ENCODE measurements around the gene TFB2M. TPM values are rescaled to one million over a fixed set of nuclear protein-coding genes. Genes with fewer than 3 reads are reported as not detected.

TFB2M gene
- total and polyA plus RNA-seq, 2 of the 13 experiments (the other 11 are each of a cell fraction or from before 2014, with no cell fraction given), result 15.7 to 31.4 TPM

DNA sequence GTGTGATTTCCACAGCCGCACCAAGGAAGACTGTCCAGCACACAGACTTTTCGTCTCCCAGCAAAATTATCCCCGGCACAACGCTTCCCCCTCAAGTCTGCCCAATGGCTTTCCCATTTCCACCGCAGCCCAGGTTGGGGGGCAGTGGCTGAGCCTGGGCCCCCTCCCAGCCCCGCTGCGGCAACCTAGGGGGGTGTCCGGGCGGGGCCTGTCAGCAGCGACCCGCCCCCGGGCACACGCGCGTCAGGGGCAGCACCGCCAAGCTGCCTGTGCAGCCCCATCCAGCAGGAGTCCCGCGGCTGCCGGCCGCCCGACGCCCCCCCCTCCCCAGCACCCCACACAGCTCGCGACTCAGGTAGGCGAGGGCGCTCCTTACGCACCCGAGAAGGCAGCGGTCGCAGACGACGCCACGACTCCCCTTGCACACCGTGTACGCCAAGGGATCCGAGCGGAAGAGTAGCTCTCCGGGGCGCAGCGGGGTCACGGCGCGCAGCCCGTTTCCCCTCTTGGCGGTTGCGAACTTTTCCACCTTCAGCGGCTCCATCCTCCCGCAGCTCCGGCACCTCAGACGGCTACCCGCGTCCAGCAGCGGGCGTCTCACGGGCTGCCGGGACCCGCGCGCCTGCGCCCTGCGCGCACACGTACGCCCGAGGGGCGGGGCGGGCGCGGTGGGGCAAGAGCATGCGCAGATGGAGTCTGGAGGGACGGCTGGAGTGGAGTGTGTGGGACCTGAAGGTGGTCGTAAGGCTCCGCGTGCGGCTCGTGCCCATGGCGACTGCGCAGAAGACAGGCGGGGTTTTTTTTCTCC, 59.2 kb downstream of the TFB2M start, which contains the start of gene SMYD3 (continued):
- TF ChIP-seq PAF1 (CRISPR knock-in tag; IDR thresholded peaks at IDR 0.05) (no peak), TAF15 (IDR thresholded peaks at IDR 0.05; ENCODE audit: low read depth, low read length, poor library complexity, severe bottlenecking) (no peak), SOX13 (IDR thresholded peaks at IDR 0.05) (no peak), SOX13 (CRISPR knock-in tag; conservative IDR thresholded peaks at IDR 0.05 in 1 of 2, IDR thresholded peaks at IDR 0.05 in 1 of 2) (no peak), TOPORS (CRISPR knock-in tag; IDR thresholded peaks at IDR 0.05) (0 out of 2 replicates have a peak, but pooled peaks have one; percentile 50), SIN3A (IDR thresholded peaks at IDR 0.05; ENCODE audit: borderline replicate concordance, low read depth, low read length) (peak; percentile 35; the same call in 1 of the 2 replicates), CC2D1A (CRISPR knock-in tag; IDR thresholded peaks at IDR 0.05) (no peak), PAWR (CRISPR knock-in tag; IDR thresholded peaks at IDR 0.05; ENCODE audit: borderline replicate concordance) (no peak), ZNF235 (CRISPR knock-in tag; IDR thresholded peaks at IDR 0.05; ENCODE audit: borderline replicate concordance) (0 out of 2 replicates have a peak, but pooled peaks have one; percentile 52), RBFOX2 (IDR thresholded peaks at IDR 0.05; ENCODE audit: low read depth, low read length) (peak; percentile 78), TAF1 (CRISPR knock-in tag; IDR thresholded peaks at IDR 0.05) (peak; percentile 70), ZNF44 (CRISPR knock-in tag; IDR thresholded peaks at IDR 0.05) (no peak), NONO (IDR thresholded peaks at IDR 0.05) (no peak), NONO (CRISPR knock-in tag; conservative IDR thresholded peaks at IDR 0.05) (no peak; the same call in 1 of the 2 replicates), HOXD1 (CRISPR knock-in tag; IDR thresholded peaks at IDR 0.05) (no peak), SIN3B (IDR thresholded peaks at IDR 0.05; ENCODE audit: low read length) (no peak), CBX5 (CRISPR knock-in tag; IDR thresholded peaks at IDR 0.05; ENCODE audit: borderline replicate concordance) (no peak), ZNF547 (CRISPR knock-in tag; IDR thresholded peaks at IDR 0.05) (peak; percentile 51; the same call in 1 of the 2 replicates)
- TF ChIP-seq, protein P1, sequence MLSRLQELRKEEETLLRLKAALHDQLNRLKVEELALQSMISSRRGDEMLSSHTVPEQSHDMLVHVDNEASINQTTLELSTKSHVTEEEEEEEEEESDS (CRISPR knock-in tag; IDR thresholded peaks at IDR 0.05; ENCODE audit: borderline replicate concordance), result no peak
- TF ChIP-seq, protein P2, sequence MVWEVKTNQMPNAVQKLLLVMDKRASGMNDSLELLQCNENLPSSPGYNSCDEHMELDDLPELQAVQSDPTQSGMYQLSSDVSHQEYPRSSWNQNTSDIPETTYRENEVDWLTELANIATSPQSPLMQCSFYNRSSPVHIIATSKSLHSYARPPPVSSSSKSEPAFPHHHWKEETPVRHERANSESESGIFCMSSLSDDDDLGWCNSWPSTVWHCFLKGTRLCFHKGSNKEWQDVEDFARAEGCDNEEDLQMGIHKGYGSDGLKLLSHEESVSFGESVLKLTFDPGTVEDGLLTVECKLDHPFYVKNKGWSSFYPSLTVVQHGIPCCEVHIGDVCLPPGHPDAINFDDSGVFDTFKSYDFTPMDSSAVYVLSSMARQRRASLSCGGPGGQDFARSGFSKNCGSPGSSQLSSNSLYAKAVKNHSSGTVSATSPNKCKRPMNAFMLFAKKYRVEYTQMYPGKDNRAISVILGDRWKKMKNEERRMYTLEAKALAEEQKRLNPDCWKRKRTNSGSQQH (CRISPR knock-in tag; IDR thresholded peaks at IDR 0.05; ENCODE audit: low read depth), result peak; percentile 52; the same call in 1 of the 2 replicates
- TF ChIP-seq, protein P3, sequence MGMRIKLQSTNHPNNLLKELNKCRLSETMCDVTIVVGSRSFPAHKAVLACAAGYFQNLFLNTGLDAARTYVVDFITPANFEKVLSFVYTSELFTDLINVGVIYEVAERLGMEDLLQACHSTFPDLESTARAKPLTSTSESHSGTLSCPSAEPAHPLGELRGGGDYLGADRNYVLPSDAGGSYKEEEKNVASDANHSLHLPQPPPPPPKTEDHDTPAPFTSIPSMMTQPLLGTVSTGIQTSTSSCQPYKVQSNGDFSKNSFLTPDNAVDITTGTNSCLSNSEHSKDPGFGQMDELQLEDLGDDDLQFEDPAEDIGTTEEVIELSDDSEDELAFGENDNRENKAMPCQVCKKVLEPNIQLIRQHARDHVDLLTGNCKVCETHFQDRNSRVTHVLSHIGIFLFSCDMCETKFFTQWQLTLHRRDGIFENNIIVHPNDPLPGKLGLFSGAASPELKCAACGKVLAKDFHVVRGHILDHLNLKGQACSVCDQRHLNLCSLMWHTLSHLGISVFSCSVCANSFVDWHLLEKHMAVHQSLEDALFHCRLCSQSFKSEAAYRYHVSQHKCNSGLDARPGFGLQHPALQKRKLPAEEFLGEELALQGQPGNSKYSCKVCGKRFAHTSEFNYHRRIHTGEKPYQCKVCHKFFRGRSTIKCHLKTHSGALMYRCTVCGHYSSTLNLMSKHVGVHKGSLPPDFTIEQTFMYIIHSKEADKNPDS (CRISPR knock-in tag; IDR thresholded peaks at IDR 0.05), result no peak
- TF ChIP-seq, protein P4, sequence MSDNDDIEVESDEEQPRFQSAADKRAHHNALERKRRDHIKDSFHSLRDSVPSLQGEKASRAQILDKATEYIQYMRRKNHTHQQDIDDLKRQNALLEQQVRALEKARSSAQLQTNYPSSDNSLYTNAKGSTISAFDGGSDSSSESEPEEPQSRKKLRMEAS (IDR thresholded peaks at IDR 0.05), result peak; percentile 55
- TF ChIP-seq, protein P5, sequence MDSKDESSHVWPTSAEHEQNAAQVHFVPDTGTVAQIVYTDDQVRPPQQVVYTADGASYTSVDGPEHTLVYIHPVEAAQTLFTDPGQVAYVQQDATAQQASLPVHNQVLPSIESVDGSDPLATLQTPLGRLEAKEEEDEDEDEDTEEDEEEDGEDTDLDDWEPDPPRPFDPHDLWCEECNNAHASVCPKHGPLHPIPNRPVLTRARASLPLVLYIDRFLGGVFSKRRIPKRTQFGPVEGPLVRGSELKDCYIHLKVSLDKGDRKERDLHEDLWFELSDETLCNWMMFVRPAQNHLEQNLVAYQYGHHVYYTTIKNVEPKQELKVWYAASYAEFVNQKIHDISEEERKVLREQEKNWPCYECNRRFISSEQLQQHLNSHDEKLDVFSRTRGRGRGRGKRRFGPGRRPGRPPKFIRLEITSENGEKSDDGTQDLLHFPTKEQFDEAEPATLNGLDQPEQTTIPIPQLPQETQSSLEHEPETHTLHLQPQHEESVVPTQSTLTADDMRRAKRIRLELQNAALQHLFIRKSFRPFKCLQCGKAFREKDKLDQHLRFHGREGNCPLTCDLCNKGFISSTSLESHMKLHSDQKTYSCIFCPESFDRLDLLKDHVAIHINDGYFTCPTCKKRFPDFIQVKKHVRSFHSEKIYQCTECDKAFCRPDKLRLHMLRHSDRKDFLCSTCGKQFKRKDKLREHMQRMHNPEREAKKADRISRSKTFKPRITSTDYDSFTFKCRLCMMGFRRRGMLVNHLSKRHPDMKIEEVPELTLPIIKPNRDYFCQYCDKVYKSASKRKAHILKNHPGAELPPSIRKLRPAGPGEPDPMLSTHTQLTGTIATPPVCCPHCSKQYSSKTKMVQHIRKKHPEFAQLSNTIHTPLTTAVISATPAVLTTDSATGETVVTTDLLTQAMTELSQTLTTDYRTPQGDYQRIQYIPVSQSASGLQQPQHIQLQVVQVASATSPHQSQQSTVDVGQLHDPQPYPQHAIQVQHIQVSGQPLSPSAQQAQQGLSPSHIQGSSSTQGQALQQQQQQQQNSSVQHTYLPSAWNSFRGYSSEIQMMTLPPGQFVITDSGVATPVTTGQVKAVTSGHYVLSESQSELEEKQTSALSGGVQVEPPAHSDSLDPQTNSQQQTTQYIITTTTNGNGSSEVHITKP (CRISPR knock-in tag; IDR thresholded peaks at IDR 0.05; ENCODE audit: low read depth), result no peak
